SHP77 (cell line): Measurements from ENCODE around the gene TRIO.

ENCODE experiments used
- DNase-seq, 2 experiments: peaks; one replicate each; lab custom pipeline; 2025; lab: John Stamatoyannopoulos, UW

TRIO gene

DNA sequence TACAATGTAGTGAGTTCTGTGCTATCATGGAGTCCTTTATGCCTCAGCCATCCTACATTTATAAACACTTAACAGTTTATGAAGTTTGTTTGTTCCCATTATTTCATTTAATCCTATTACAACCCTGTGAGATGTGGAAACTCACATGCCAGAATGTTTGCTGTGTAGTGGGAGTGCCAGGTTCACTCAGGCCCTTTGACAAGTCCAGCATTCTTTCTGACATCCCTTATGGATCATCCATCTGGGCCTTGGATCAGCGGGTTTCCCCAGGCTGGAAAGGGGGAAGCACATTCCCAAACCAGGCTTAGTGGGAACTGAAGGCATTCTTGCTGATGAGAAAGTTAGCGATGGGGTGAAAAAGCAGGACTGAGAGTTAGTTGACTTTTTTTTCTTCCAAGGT lies 310.3 kb downstream of the TRIO start:
- no peak for DNase-seq

DNA sequence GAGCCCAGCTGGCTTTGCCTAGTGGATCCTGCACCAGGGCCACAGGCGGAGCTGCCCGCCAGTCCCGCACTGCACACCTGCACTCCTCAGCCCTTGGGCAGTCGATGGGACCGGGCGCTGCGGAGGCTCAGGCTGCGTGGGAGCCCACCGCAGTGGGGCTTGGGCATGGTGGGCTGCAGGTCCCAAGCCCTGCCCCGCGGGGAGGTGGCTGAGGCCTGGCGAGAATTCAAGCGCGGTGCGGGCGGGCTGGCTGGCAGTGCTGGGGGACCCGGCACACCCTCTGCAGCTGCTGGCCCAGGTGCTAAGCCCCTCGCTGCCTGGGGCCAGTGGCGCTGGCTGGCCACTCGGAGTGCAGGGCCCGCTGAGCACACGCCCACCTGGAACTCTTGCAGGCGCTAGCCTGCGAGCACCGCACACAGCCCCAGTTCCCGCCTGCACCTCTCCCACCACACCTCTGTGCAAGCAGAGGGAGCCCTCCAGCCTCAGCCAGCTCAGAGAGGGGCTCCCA lies 312.7 kb downstream of the TRIO start:
- no peak for DNase-seq

GRCh38 chr5:14457476-14457875 lies 314.3 kb downstream of the TRIO start:
- DNase-seq = peak; percentile 82 to 88

- DNase-seq = peak in 1 of 2 experiments; percentile 22
Observed at GRCh38 chr5:14458414-14458813, 315.3 kb downstream of the TRIO start.

GRCh38 chr5:14460844-14461398 lies 317.8 kb downstream of the TRIO start:
- no peak for DNase-seq

GRCh38 chr5:14462681-14463080 lies 319.5 kb downstream of the TRIO start:
- DNase-seq = no peak

DNA sequence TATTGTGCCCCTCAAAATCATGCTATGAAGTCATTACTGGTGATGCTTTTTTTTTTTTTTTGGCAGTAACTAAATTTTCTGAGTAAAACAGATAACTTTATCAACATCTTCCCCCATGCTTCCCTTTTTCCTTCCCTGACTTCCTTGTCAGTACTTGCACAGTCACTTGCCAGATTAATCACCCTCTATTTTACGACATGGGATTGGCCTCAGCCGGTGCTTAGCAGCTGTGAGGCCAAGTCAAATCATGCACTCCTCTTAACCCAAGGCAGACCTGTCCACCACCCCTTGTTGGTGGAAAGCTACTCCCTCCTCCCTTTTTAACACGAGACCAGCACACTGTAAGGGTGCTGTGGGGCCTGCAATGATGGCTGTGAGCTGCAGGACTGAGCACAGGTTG lies 320.5 kb downstream of the TRIO start:
- DNase-seq = peak; percentile 38 to 39

DNA sequence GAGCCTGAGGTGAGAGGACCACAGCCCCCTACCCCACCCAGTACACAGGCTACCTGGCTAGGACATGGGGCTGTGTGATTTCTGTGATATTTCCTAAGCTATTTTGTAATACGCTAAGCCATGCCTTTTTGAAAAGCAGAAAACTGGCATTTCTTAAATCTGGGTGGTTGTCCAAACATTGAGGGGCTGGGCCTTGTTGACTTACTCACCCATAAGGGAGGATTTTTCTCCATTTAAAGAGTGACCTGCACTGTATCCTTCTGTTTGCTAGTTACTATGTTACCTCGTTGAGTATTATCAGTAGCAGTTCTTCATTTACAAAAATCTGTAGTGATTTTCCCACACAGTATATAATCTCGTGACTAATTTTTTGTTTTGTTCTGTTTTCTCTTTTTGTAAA lies 321.0 kb downstream of the TRIO start:
- DNase-seq = no peak

- DNase-seq = no peak
Observed at GRCh38 chr5:14464671-14465070, 321.5 kb downstream of the TRIO start.

DNA sequence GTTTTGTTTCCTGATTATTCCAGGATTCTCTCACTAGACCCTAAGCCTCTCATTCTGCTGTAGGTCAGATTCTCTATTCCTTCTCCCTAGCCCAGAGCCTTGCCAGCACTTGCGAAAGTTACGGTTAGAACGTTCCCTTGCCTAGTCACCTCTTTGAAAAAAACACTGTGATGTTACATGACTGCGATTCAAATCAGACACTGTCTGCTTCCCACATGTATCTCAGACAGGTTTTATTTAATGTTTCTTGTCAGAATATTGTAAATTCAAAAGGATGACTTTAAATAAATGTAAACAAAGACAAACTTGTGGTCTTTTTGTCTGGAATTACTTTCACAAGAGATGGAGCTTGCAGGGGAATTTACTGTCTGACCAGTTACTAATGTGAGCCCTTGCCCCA lies 322.0 kb downstream of the TRIO start:
- DNase-seq = no peak

DNA sequence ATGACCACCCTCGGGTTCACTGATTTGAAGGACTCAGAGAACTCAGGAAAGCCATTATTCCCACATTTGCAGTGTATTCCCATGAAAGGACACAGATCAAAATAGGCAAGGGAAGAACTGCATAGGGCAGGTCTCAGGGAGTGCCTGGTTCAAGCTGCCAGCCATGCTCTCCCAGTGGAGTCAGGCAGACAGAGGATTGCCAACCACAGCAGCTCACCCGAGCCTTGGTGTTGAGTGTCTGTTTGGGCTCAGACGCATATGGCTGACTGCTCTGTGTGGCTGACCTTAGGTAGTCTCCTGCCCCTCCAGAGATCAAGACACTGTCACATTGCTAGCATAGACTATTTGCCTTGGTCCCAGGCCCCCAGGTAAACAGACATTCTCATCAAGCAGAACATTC lies 322.6 kb downstream of the TRIO start:
- DNase-seq = no peak

GRCh38 chr5:14467251-14467650 lies 324.1 kb downstream of the TRIO start:
- no peak for DNase-seq

DNA sequence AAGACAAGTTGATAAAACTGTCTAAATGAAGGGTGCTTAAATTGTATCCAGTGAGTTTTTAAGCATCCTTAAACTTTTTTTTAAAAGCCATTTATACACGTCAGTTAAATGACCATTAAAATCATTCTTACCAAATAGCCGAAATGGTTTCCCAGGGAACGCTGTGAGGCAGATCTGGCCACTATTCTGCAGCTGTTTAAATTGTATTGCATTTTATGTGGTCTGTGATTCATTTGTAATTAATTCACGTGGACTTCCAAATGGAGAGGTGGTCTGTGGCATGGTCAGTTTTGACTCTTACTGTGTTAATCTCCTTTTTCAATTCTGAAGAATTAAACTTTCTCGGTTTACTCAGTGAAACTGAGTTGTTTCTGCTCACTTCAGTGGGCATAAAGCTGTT lies 324.7 kb downstream of the TRIO start:
- no peak for DNase-seq

- DNase-seq = no peak
Observed at GRCh38 chr5:14469551-14470377, 326.6 kb downstream of the TRIO start.

DNA sequence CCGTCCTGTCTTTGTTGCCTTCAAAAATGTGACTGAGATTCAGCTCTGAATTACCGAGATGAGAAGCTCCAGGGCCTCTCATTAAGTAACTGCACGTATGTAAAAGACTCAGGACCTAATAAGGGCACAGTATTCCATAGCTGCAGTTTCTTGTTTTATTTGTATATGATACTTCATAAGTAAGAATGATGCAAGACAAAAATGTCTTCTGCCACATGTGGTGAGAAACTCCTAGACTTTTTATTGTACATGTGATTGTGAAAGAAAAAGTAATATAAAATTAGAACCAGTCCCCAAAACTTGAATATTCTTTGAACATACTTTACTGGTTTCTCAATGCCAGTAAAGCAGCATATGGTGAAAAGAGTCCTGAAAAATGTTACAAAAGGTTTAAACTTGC lies 328.4 kb downstream of the TRIO start:
- no peak for DNase-seq

- DNase-seq = no peak
Observed at GRCh38 chr5:14472986-14473567, 329.9 kb downstream of the TRIO start.

GRCh38 chr5:14475045-14475444 lies 331.9 kb downstream of the TRIO start:
- DNase-seq = no peak

DNA sequence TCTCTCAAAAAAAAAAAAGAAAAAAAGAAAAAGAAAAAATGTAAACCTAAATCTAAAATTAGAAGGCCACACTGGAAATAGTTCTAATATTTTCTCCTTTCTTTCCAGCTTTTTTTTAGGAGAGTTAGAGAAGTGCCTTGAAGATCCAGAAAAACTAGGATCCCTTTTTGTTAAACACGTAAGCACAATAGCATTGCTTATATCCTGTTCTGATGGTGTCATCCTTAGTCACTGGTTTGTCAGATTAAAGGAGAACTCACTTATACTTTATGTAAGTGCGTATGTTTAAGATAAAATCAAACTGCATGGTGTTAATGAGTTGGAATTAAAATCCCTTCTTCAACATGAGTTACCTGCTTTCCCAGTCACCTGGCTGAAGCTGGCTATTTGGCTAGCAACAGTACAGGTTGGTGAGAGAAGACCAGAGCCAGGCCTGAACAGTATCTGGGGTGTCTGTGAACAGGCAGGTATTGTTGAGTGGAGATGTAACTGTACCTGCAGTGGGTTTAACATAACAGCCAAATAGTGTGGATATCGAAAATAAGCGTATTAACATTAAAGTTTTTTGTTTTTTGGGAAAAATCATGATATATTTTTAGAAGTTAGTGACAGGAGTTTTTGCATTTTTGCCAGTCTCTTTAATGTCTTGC lies 333.8 kb downstream of the TRIO start:
- no peak for DNase-seq

GRCh38 chr5:14479143-14479696 lies 336.1 kb downstream of the TRIO start:
- DNase-seq = no peak

DNA sequence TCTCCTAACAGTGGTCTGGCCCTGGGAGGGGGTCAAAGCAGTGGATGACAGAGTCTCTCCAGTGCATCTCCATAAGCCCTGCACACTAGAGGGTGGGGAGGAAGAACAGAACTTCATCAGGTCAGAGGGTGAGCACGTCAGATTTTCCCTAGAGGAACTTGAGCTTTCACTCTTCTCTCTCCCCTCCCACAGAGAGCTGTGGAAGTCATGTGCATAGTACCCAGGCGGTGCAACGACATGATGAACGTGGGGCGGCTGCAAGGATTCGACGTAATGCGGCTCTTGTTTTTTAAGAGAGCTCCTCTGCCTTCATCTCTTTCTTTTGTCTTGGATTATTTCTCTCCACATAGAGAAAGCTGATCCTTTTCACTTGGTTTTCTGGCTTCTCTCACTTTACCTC lies 338.2 kb downstream of the TRIO start:
- DNase-seq = no peak

GRCh38 chr5:14482085-14482484 lies 338.9 kb downstream of the TRIO start:
- no peak for DNase-seq

DNA sequence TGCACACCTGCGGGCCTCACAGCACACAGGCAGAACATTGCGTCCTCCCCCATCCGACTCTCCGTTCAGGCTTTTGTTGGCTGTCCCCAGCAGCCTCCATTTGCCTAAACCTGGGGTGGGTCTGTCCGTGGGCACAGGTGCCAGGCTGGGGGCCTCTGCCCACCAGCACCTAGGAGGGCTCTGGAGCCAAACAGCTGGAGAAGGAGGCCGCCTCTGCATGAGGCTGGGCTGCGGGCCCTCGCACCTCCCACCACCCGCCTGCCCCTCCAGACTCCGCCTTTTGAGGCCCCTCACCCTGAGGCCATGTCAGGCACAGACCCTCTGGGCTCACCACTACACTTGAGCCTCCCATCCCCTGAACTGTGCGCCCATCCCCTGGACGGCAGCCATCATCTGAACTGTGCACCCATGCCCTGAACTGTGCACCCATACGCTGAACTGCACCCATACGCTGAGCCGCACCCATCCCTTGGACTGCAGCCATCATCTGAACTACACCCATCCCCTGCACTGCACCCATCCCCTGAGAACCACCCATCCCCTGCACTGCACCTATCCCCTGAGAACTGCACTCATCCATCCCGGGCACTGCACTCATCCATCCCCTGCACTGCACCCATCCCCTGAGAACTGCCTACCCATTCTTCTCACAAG lies 340.5 kb downstream of the TRIO start:
- no peak for DNase-seq
